NCI-H2196 treated with DMSO at 0.1 percent for 48 hours (cell line): Measurements from ENCODE around the gene UCP1.
"Not testable (repeated sequence)": the region's sequence is repeated elsewhere in the genome, so short reads cannot be mapped to it uniquely, and the experiment has no call there.

Source experiments
- DNase-seq: peaks from one replicate; lab custom pipeline; 2025; ENCODE audit not compliant: unreplicated experiment; lab: John Stamatoyannopoulos, UW

The UCP1 gene

DNA sequence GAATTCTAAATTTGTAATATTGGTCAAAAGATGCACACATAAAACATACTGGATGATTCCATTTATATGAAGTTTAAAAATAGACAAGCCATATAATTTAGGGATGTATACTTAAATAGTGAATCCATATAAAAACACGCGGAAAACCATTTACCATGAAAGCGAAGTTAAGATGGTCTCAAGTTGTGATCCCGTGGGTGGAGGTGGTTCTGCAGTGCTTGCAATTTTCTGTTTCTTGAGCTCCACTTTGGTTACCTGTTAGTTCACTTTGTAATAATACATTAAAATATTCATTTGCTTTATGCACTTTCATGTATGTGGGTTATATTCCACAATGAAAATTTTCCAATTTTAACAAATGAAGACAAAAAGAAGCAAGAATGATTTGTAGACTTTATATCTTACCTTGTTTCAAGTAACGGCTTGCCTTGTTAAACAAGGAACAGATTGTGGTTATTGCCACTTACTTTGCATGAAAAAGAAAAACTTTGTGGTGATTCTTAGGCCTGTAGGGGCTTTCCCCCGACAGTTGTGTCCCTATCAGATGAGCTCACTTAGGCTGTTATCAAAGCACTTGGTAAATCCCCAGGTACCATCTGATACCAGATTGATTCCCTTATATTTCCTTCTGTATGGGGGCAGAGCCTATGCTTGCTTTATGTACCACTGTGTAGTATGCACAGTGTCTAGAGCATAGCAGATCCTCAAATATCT is 12.2 kb downstream of the UCP1 start:
- DNase-seq, result no peak

DNA sequence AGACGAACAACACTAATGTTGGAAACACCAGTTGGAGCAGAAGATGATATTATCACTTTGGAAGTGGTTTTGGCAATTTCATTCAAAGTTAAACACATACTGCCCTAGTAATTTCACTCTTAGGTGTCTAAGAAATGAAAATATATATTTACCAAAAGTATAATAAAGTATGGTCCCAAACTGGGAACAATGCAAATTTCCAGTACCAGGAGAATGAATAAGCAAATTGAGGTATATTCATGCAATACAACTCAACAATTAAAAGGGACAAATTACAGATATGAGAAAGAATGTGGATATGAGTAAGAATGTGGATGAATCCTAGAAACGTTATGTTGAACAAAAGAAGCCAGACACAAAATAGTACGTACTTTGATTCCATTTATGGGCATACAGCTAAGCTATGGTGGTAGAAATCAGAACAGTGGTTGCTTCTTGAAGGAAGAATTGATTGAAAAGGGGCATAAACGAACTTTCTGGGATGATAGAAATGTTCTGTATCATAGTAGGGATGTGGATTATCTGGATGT is 34.7 kb downstream of the UCP1 start:
- DNase-seq, result no peak

- DNase-seq, result no peak
Observed at GRCh38 chr4:140529434-140529833, 39.3 kb downstream of the UCP1 start.

DNA sequence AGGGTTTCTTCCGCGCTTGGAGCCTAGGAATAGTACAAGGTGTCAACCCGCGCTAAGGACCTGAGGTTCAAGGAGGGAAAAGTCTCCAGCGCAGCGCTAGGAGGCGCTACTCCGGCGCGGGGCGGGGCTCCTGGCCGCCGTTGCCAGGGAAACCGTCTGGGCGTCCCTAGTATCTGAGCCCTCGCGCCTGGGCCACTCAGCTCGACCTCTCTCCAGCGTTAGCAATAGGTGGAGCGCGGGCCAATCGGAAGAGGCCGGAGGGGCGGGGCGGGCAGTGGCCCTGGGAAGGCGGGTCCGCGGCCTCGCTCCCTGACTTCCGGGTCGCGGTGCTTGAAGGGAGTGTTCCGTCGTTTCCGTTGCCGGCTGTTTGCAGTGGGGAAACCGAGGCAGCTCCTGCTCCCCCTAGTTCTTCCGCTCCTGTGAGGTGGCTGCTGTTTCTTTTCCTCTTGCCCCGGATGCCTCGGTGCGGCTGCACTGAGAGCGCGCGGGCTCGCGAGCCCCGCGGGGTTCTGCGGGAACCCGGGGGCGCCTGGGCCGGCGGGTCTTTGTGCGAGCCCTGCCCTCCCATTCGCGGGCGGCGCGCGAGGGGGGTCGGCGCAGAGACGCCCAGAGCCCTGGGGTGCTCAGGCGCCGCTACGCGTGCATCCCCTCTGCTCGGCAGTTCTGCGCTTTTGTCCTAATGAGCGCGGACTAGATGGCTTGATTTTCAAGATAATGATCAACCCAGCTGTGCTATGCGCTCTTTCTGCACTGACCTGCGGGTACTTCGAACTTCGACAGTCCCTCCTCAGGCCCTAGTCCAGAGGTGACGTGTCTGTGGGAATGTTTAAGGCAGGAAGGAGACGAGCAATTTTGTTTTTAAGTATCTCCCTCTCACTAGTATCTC is 44.7 kb downstream of the UCP1 start, which contains the start of gene ELMOD2:
Gene ELMOD2, plus strand, starts transcription at position 312 of the 886 bp plus-strand sequence. CDS start 1,261 bp downstream, outside the sequence.
- DNase-seq, result peak; percentile 83

DNA sequence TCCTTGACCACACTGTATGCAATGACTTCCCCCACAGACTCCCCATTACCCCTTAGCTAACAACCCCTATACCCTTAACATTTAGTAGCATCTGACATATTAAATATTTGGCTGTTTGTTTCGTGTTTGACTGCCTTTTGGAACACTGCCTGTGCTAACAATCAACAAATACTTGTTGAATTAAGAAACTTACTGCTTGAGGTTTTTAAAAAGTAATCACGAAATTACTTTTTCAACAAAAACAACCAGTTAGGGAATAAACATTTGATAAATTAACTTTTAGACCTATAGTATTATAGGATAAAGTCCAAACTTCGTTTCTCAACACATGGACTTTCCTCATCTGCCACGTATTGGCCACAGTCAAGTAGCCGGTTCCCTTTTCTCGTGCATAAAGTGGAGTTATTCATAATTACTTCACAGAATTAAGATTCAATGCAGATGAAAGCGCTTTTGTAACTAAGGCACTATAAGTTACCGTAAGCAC is 45.3 kb downstream of the UCP1 start:
- DNase-seq, result no peak

- DNase-seq, result no peak
Observed at GRCh38 chr4:140515423-140515822, 53.3 kb downstream of the UCP1 start.

DNA sequence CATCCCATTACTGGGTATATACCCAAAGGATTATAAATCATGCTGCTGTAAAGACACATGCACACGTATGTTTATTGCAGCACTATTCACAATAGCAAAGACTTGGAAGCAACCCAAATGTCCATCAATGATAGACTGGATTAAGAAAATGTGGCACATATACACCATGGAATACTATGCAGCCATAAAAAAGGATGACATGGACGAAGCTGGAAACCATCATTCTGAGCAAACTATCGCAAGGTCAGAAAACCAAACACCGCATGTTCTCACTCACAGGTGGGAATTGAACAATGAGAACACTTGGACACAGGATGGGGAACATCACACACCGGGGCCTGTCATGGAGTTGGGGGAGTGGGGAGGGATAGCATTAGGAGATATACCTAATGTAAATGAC is 55.0 kb downstream of the UCP1 start:
- not testable (repeated sequence) for DNase-seq
